Body of pancreas (tissue), 4 donors: Measurements from ENCODE around the gene RBL2.
A peak's percentile ranks its signal among the peaks of the same experiment; 100 is the strongest.

Experiments used
- POLR2A ChIP-seq, 3 donors: fragments of 450-650 bp; IDR thresholded peaks; one replicate each; pipeline ENCODE4 v1.6.1; 2016; ENCODE audit warnings: antibody characterized with exemption in 3 of 3, mild to moderate bottlenecking in 2 of 3
- TF ChIP-seq, protein P1 (sequence below), 7 experiments: fragments of 450-650 bp in 4 of 7; fragments of 200-600 bp in 3 of 7; sonication (generic) in 3 of 7; IDR thresholded peaks; one replicate each; pipeline ENCODE4 v1.5.1; 2016 to 2019; ENCODE audit warnings: antibody characterized with exemption in 7 of 7

GRCh38 chr16:53509906-53510703, 75.8 kb downstream of the RBL2 start:
- TF ChIP-seq, protein P1, sequence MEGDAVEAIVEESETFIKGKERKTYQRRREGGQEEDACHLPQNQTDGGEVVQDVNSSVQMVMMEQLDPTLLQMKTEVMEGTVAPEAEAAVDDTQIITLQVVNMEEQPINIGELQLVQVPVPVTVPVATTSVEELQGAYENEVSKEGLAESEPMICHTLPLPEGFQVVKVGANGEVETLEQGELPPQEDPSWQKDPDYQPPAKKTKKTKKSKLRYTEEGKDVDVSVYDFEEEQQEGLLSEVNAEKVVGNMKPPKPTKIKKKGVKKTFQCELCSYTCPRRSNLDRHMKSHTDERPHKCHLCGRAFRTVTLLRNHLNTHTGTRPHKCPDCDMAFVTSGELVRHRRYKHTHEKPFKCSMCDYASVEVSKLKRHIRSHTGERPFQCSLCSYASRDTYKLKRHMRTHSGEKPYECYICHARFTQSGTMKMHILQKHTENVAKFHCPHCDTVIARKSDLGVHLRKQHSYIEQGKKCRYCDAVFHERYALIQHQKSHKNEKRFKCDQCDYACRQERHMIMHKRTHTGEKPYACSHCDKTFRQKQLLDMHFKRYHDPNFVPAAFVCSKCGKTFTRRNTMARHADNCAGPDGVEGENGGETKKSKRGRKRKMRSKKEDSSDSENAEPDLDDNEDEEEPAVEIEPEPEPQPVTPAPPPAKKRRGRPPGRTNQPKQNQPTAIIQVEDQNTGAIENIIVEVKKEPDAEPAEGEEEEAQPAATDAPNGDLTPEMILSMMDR (IDR thresholded peaks at IDR 0.05) = peak; percentile 83 to 98 (median 91)
- no peak for TF ChIP-seq POLR2A (IDR thresholded peaks at IDR 0.05)
